K562 (cell line): ENCODE measurements around the gene GNG14. TPM values are rescaled to one million over a fixed set of nuclear protein-coding genes. Genes with fewer than 3 reads are reported as not detected.

ENCODE experiments used
- ATAC-seq: fragments of 200-7000 bp; cut with Tn5 transposase; 3 replicates; pipeline ENCODE4 v1.9.1; 2020; ENCODE audit warnings: moderate library complexity
- BruUV-seq: library from RNA; stranded (reverse); fragments of 400-500 nt; replicated peaks from 2 replicates; lab custom pipeline; 2021; lab: Mats Ljungman, UMichigan
- CTCF ChIA-PET: fragments of 300-600 bp; formaldehyde crosslinking; extraction: SDS; loops from one replicate; lab custom pipeline; 2021; ENCODE audit warnings: low intra/inter-chr PET ratio; lab: Yijun Ruan, JAX
- POLR2A ChIA-PET: fragments of 300-600, 350-650 bp; sonication (Branson Sonifier 250); formaldehyde crosslinking; extraction: SDS; loops from one replicate; lab custom pipeline; 2021; ENCODE audit warnings: antibody characterized with exemption, inconsistent platforms; lab: Yijun Ruan, JAX
- DNase-seq, 4 experiments: peaks; one replicate each; pipeline versions ENCODE4 v3.0.0 to v3.0.0-alpha.2; 2011 to 2018; ENCODE audit warnings: low spot score in 3 of 4, mixed read lengths in 3 of 4; ENCODE audit errors: extremely low read depth in 1 of 4
- FAIRE-seq: peaks from 2 replicates; lab custom pipeline; 2011; peaks lifted over from hg19 to GRCh38; lab: Jason Lieb, UNC
- H2AFZ ChIP-seq: 2 replicates; pipeline ENCODE4 v1.6.0; 2011; ENCODE audit warnings: low read depth, low read length, control low read depth, inconsistent platforms
- H3K27ac ChIP-seq: fragments of 200-600 bp; 3 replicates; pipeline ENCODE4 v1.8.0; 2011; ENCODE audit warnings: low read depth, mild to moderate bottlenecking, control low read depth, inconsistent platforms, low read length, moderate library complexity, mixed read lengths; ENCODE audit errors: extremely low read depth
- H3K27me3 ChIP-seq, 2 experiments: fragments of 300-600 bp in 1 of 2; 2 replicates in 1 of 2; 3 replicates in 1 of 2; pipeline versions ENCODE4 v1.6.0 to v1.8.0; 2011; ENCODE audit warnings: inconsistent platforms in 2 of 2, low read length in 2 of 2, mild to moderate bottlenecking in 1 of 2, mixed read lengths in 1 of 2, moderate library complexity in 1 of 2; ENCODE audit not compliant: control insufficient read depth in 2 of 2, insufficient read depth in 2 of 2
- H3K36me3 ChIP-seq: fragments of 300-600 bp; 3 replicates; pipeline ENCODE4 v1.8.0; 2011; ENCODE audit warnings: mild to moderate bottlenecking, low read length, inconsistent platforms; ENCODE audit not compliant: control insufficient read depth, insufficient read depth
- H3K4me1 ChIP-seq, 2 experiments: fragments of 200-600 bp in 1 of 2; replicated peaks in 1 of 2; 2 replicates in 1 of 2; 3 replicates in 1 of 2; pipeline versions ENCODE4 v1.5.1 to v1.8.0; 2011; ENCODE audit warnings: inconsistent platforms in 2 of 2, low read length in 2 of 2, mild to moderate bottlenecking in 1 of 2, mixed read lengths in 1 of 2, moderate library complexity in 1 of 2; ENCODE audit not compliant: control insufficient read depth in 2 of 2, insufficient read depth in 2 of 2
- H3K4me2 ChIP-seq: 2 replicates; pipeline ENCODE4 v1.6.1; 2011; ENCODE audit warnings: low read length, control low read depth, inconsistent platforms, mixed read lengths; ENCODE audit not compliant: insufficient read depth
- H3K4me3 ChIP-seq: fragments of 200-600 bp; sonication (generic), shearing (Covaris generic); 2 replicates; pipeline ENCODE4 v1.5.1; 2016; ENCODE audit warnings: control low read depth, inconsistent platforms
- H3K79me2 ChIP-seq: fragments of 200-600 bp; 3 replicates; pipeline ENCODE4 v1.8.0; 2011; ENCODE audit warnings: low read length, inconsistent platforms; ENCODE audit not compliant: control insufficient read depth, insufficient read depth
- H3K9ac ChIP-seq, 2 experiments: 2 replicates each; pipeline versions ENCODE4 v1.6.0 to v1.6.1; 2011; ENCODE audit warnings: low read depth in 2 of 2, low read length in 2 of 2, control low read depth in 1 of 2, inconsistent platforms in 1 of 2, mild to moderate bottlenecking in 1 of 2, mixed read lengths in 1 of 2; ENCODE audit not compliant: insufficient read depth in 1 of 2
- H3K9me1 ChIP-seq: one replicate; pipeline ENCODE4 v1.6.0; 2011; ENCODE audit warnings: inconsistent platforms, mild to moderate bottlenecking, low read length, moderate library complexity; ENCODE audit not compliant: control insufficient read depth, insufficient read depth
- H3K9me3 ChIP-seq: replicated peaks from 2 replicates; pipeline ENCODE4 v1.5.1; 2011; ENCODE audit warnings: low read depth, low read length, inconsistent platforms; ENCODE audit not compliant: control insufficient read depth, insufficient read depth
- H4K20me1 ChIP-seq: replicated peaks from 2 replicates; pipeline ENCODE4 v1.6.1; 2011; ENCODE audit warnings: low read length, inconsistent platforms, mixed read lengths; ENCODE audit not compliant: control insufficient read depth, insufficient read depth
- BRF2 ChIP-seq: IDR thresholded peaks from 3 replicates; pipeline ENCODE4 v1.6.1; 2011; ENCODE audit warnings: borderline replicate concordance, mild to moderate bottlenecking; ENCODE audit not compliant: insufficient read length, insufficient read depth
- ESRRA ChIP-seq: fragments of 450-650 bp; IDR thresholded peaks from 2 replicates; pipeline ENCODE4 v1.6.1; 2014; ENCODE audit warnings: low read depth, mild to moderate bottlenecking, moderate library complexity, borderline replicate concordance
- HIVEP1 ChIP-seq: fragments of 250-450 bp; sonication (Bioruptor Pico); IDR thresholded peaks from 2 replicates; pipeline ENCODE4 v1.4.0; 2020; ENCODE audit warnings: mild to moderate bottlenecking
- NCOA1 ChIP-seq: fragments of 450-650 bp; IDR thresholded peaks from 2 replicates; pipeline ENCODE4 v1.6.1; 2016; ENCODE audit warnings: low read depth
- RB1 ChIP-seq: fragments of 450-650 bp; IDR thresholded peaks from 2 replicates; pipeline ENCODE4 v1.6.1; 2017; ENCODE audit warnings: low read depth, mild to moderate bottlenecking
- RFX1 ChIP-seq: fragments of 450-650 bp; IDR thresholded peaks from 2 replicates; pipeline ENCODE4 v1.6.1; 2016; ENCODE audit warnings: mild to moderate bottlenecking, moderate library complexity
- SMARCA5 ChIP-seq: fragments of 450-650 bp; IDR thresholded peaks from 2 replicates; pipeline ENCODE4 v1.6.1; 2016
- THAP12 ChIP-seq: fragments of 250-450 bp; sonication (Bioruptor Pico); IDR thresholded peaks from 2 replicates; pipeline ENCODE4 v1.9.0; 2021; ENCODE audit warnings: mild to moderate bottlenecking, inconsistent platforms
- ZKSCAN3 ChIP-seq: fragments of 250-450 bp; sonication (Bioruptor Pico); IDR thresholded peaks from 2 replicates; pipeline ENCODE4 v1.4.0; 2020
- ZNF583 ChIP-seq: fragments of 250-450 bp; sonication (Bioruptor Pico); IDR thresholded peaks from 2 replicates; pipeline ENCODE4 v1.4.0; 2020
- ZNF77 ChIP-seq: fragments of 250-450 bp; sonication (Bioruptor Pico); IDR thresholded peaks from 2 replicates; pipeline ENCODE4 v1.5.0; 2020
- WGBS: fragments of 100-300 bp; shearing (Covaris generic); methylation state at CpG from one replicate; pipeline ENCODE4 v1.1.6; 2016; ENCODE audit warnings: low coverage, mixed read lengths; ENCODE audit not compliant: insufficient coverage; ENCODE audit errors: missing lambda C conversion rate; 5-methylcytosine and 5-hydroxymethylcytosine counted together
- in situ Hi-C: fragments of 300-500 bp; cut with MboI; formaldehyde crosslinking; loops from 4 replicates; pipeline ENCODE4 v1.15.0; 2018; ENCODE audit warnings: inconsistent platforms, mixed read lengths
- intact Hi-C: fragments of 100-400 bp; cut with micrococcal nuclease; formaldehyde crosslinking; loops from 2 replicates; pipeline ENCODE4 v1.14.2; 2022
- polyA plus RNA-seq, 8 experiments: library from polyadenylated mRNA; depleted of rRNA in 4 of 8; stranded (reverse) in 5 of 8; unstranded in 3 of 8; fragments of >200 nt; fragmentation: Nextera tagmentation in 2 of 8; fragmentation: Illumina TruSeq in 1 of 8; extraction: Ambion mirVana in 2 of 8; extraction: Trizol in 1 of 8; gene quantifications; 2 replicates each; pipeline versions ENCODE4 v1.2.1 to v1.2.3, GENCODE V29; 2011 to 2014; ENCODE audit warnings: inconsistent platforms in 1 of 8, missing spikeins in 1 of 8
- total RNA-seq, 7 experiments: library from RNA; depleted of rRNA in 6 of 7; stranded (reverse); fragments of >200 nt in 6 of 7; fragmentation: Illumina TruSeq in 2 of 7; extraction: Trizol in 2 of 7; gene quantifications; 2 replicates each; pipeline versions ENCODE4 v1.2.1 to v1.2.3, GENCODE V29; 2011 to 2021; ENCODE audit warnings: low replicate concordance in 1 of 7
- TF ChIP-seq, protein P1 (sequence below): sonication (generic); formaldehyde crosslinking; IDR thresholded peaks from 2 replicates; pipeline ENCODE4 v1.8.0; 2022; ENCODE audit warnings: mild to moderate bottlenecking, missing genetic modification reagents
- TF ChIP-seq, protein P2 (sequence below): sonication (generic); formaldehyde crosslinking; IDR thresholded peaks from 2 replicates; pipeline ENCODE4 v1.4.0; 2020; ENCODE audit warnings: mild to moderate bottlenecking, missing genetic modification reagents
- TF ChIP-seq, protein P3 (sequence below), 2 experiments: IDR thresholded peaks in 1 of 2; conservative IDR thresholded peaks in 1 of 2; 2 replicates each; pipeline ENCODE4 v1.6.1; 2016; ENCODE audit warnings: low read depth in 2 of 2, mild to moderate bottlenecking in 1 of 2, missing compliant biosample characterization in 1 of 2, missing genetic modification characterization in 1 of 2, moderate library complexity in 1 of 2

The GNG14 gene
- total and polyA plus RNA-seq, 9 of the 15 experiments (the other 6 are each of a cell fraction or from before 2014, with no cell fraction given) = not detected

DNA sequence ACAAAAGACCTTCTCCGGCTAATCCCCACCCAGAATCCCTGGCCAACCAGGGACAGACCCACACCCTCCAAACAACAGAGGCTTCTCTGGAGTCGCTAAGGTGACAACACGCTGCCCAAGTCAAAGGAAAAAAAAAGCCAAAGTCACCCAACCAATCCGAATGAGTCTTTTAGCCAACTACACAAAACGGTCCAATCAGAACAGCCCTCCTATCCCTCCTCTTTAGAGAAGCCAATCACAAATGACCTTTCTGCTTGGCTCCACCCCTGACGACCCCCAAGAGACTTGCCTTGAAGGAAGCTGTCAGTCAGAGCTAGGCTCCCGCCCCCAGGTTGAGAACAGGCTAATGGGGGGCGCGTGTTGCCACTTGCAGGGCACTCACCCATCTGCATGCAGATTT is 15.2 kb downstream of the GNG14 start:
- Histone ChIP-seq H4K20me1 (no peaks in the 10 kb centered on the region), H3K27me3 (no peaks in the 10 kb centered on the region), H3K36me3 (peaks cover 92% of the 10 kb centered on the region), H3K4me3 (no peak overlapping the region), H2AFZ (no peak overlapping the region), H3K9me1 (peaks cover 2% of the 10 kb centered on the region), H3K9ac (0 out of 4 replicates have a peak overlapping the region, but pooled peaks of 1 of the 2 experiments have one; percentile 24), H3K9me3 (no peaks in the 10 kb centered on the region), H3K27ac (no peak overlapping the region), H3K4me1 (peaks cover 0 to 27% of the 10 kb centered on the region in 2 experiments; a peak in 1 of 5 replicates), H3K4me2 (no peak overlapping the region), H3K79me2 (no peaks in the 10 kb centered on the region; the same call in 2 of the 3 replicates)
- in situ Hi-C loops = no loop called here
- DNase-seq = peak; percentile 77 to 90 (median 86)
- ChIA-PET POLR2A (interaction anchor here (0.6 to 0.7 kb wide), 2 partner anchors 20 to 49 kb away, joined by 3 read pairs; partner anchors contain the start of gene BEST2), CTCF (no interaction called here)
- ATAC-seq = peak; percentile 87
- 79% methylated on average over 9 of the region's 9 CpGs for WGBS
- no TSS peak for BruUV-seq
- FAIRE-seq = peak; percentile 90
- intact Hi-C loops = no loop called here
- TF ChIP-seq ESRRA (no peak), BRF2 (no peak), ZKSCAN3 (CRISPR knock-in tag) (no peak), ZNF77 (CRISPR knock-in tag) (no peak), ZNF583 (no peak), HIVEP1 (CRISPR knock-in tag) (no peak), THAP12 (no peak), RFX1 (peak; percentile 14; the same call in 1 of the 2 replicates), NCOA1 (no peak), RB1 (no peak), SMARCA5 (no peak)
- TF ChIP-seq, protein P1, sequence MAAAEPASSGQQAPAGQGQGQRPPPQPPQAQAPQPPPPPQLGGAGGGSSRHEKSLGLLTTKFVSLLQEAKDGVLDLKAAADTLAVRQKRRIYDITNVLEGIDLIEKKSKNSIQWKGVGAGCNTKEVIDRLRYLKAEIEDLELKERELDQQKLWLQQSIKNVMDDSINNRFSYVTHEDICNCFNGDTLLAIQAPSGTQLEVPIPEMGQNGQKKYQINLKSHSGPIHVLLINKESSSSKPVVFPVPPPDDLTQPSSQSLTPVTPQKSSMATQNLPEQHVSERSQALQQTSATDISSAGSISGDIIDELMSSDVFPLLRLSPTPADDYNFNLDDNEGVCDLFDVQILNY (CRISPR knock-in tag) = no peak
- TF ChIP-seq, protein P2, sequence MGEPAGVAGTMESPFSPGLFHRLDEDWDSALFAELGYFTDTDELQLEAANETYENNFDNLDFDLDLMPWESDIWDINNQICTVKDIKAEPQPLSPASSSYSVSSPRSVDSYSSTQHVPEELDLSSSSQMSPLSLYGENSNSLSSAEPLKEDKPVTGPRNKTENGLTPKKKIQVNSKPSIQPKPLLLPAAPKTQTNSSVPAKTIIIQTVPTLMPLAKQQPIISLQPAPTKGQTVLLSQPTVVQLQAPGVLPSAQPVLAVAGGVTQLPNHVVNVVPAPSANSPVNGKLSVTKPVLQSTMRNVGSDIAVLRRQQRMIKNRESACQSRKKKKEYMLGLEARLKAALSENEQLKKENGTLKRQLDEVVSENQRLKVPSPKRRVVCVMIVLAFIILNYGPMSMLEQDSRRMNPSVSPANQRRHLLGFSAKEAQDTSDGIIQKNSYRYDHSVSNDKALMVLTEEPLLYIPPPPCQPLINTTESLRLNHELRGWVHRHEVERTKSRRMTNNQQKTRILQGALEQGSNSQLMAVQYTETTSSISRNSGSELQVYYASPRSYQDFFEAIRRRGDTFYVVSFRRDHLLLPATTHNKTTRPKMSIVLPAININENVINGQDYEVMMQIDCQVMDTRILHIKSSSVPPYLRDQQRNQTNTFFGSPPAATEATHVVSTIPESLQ = no peak
- TF ChIP-seq, protein P3, sequence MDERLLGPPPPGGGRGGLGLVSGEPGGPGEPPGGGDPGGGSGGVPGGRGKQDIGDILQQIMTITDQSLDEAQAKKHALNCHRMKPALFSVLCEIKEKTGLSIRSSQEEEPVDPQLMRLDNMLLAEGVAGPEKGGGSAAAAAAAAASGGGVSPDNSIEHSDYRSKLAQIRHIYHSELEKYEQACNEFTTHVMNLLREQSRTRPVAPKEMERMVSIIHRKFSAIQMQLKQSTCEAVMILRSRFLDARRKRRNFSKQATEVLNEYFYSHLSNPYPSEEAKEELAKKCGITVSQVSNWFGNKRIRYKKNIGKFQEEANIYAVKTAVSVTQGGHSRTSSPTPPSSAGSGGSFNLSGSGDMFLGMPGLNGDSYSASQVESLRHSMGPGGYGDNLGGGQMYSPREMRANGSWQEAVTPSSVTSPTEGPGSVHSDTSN (CRISPR knock-in tag; IDR thresholded peaks at IDR 0.05; ENCODE audit: low read depth) = no peak
- TF ChIP-seq, protein P3 (tag; conservative IDR thresholded peaks at IDR 0.05; ENCODE audit: low read depth) = 0 out of 2 replicates have a peak, but pooled peaks have one; percentile 8
